HCT116 (cell line): Measurements from ENCODE around the gene MID1. TPM values are rescaled to one million over a fixed set of nuclear protein-coding genes. Genes with fewer than 3 reads are reported as not detected.

Source experiments
- ATAC-seq: fragments of 200-7000 bp; cut with Tn5 transposase; 2 replicates; pipeline ENCODE4 v1.9.1; 2020; ENCODE audit warnings: mild to moderate bottlenecking, moderate library complexity
- BruUV-seq: library from RNA; stranded (reverse); fragments of 400-500 nt; replicated peaks from 2 replicates; lab custom pipeline; 2021; lab: Mats Ljungman, UMichigan
- CTCF ChIA-PET: fragments of 300-600 bp; sonication (Branson Sonifier 250); formaldehyde crosslinking; loops from one replicate; lab custom pipeline; 2021; ENCODE audit warnings: antibody characterized with exemption; lab: Charles Lee
- POLR2A ChIA-PET: fragments of 300-600, 350-600 bp; sonication (Branson Sonifier 250); formaldehyde crosslinking; loops from one replicate; lab custom pipeline; 2021; ENCODE audit warnings: antibody characterized with exemption; lab: Charles Lee
- RAD21 ChIA-PET, 2 experiments: fragments of 300-600 bp; sonication (Branson Sonifier 250); formaldehyde crosslinking; loops; one replicate each; lab custom pipeline; 2023; ENCODE audit warnings: low total read pairs in 2 of 2; ENCODE audit not compliant: uncharacterized antibody in 2 of 2, unreplicated experiment in 2 of 2, low non-redundant PET in 1 of 2; lab: Charles Lee
- DNase-seq: peaks from one replicate; pipeline ENCODE4 v3.0.0-alpha.2; 2010; ENCODE audit warnings: low read depth, low spot score
- H2AFZ ChIP-seq: fragments of 200-600 bp; shearing (Covaris generic), sonication (generic); 2 replicates; pipeline ENCODE4 v1.6.1; 2017; ENCODE audit warnings: low read depth, mixed run types, mixed read lengths, antibody characterized with exemption, low read length; ENCODE audit not compliant: poor library complexity, severe bottlenecking
- H3K27ac ChIP-seq: 2 replicates; pipeline ENCODE4 v1.5.1; 2012; ENCODE audit warnings: low read depth, low read length
- H3K27me3 ChIP-seq: fragments of 200-600 bp; sonication (generic); 2 replicates; pipeline ENCODE4 v1.6.1; 2016; ENCODE audit warnings: mixed run types, low read length, mixed read lengths; ENCODE audit not compliant: insufficient read depth
- H3K36me3 ChIP-seq, 2 experiments: fragments of 200-500 bp in 1 of 2; fragments of 200-600 bp in 1 of 2; sonication (Bioruptor generic) in 1 of 2; sonication (generic) in 1 of 2; 2 replicates each; pipeline versions ENCODE4 v1.5.1 to v1.6.1; 2014 to 2016; ENCODE audit warnings: low read length in 2 of 2, inconsistent platforms in 1 of 2, mixed read lengths in 1 of 2, mixed run types in 1 of 2; ENCODE audit not compliant: insufficient read depth in 2 of 2, control insufficient read depth in 1 of 2
- H3K4me1 ChIP-seq, 2 experiments: fragments of 200-600 bp in 1 of 2; sonication (generic) in 1 of 2; 2 replicates each; pipeline versions ENCODE4 v1.5.1 to v1.6.1; 2012 to 2017; ENCODE audit warnings: low read length in 2 of 2, inconsistent platforms in 1 of 2, mild to moderate bottlenecking in 1 of 2, mixed read lengths in 1 of 2, mixed run types in 1 of 2, moderate library complexity in 1 of 2; ENCODE audit not compliant: insufficient read depth in 2 of 2, control insufficient read depth in 1 of 2
- H3K4me2 ChIP-seq: fragments of 200-600 bp; sonication (generic); 2 replicates; pipeline ENCODE4 v1.6.1; 2017; ENCODE audit warnings: mixed run types, low read length, mixed read lengths
- H3K4me3 ChIP-seq, 2 experiments: fragments of 200-600 bp in 1 of 2; sonication (generic) in 1 of 2; replicated peaks in 1 of 2; 2 replicates each; pipeline ENCODE4 v1.5.1; 2011 to 2016; ENCODE audit warnings: low read length in 2 of 2, control low read depth in 1 of 2, low read depth in 1 of 2, mild to moderate bottlenecking in 1 of 2, mixed read lengths in 1 of 2, mixed run types in 1 of 2
- H3K79me2 ChIP-seq: fragments of 200-600 bp; sonication (generic); 2 replicates; pipeline ENCODE4 v1.6.1; 2017; ENCODE audit warnings: mild to moderate bottlenecking, mixed run types, low read length, moderate library complexity, mixed read lengths; ENCODE audit not compliant: insufficient read depth
- H3K9ac ChIP-seq: fragments of 200-600 bp; sonication (generic); 2 replicates; pipeline ENCODE4 v1.6.1; 2016; ENCODE audit warnings: low read length, mixed read lengths
- H3K9me2 ChIP-seq: fragments of 200-600 bp; sonication (generic), shearing (Covaris generic); 2 replicates; pipeline ENCODE4 v1.6.1; 2017; ENCODE audit warnings: mixed run types, mild to moderate bottlenecking, moderate library complexity; ENCODE audit not compliant: insufficient read depth
- H3K9me3 ChIP-seq, 2 experiments: fragments of 200-500 bp in 1 of 2; fragments of 200-600 bp in 1 of 2; sonication (Bioruptor generic) in 1 of 2; sonication (generic) in 1 of 2; 2 replicates each; pipeline ENCODE4 v1.6.1; 2014 to 2017; ENCODE audit warnings: low read length in 2 of 2, mixed read lengths in 2 of 2, inconsistent platforms in 1 of 2, low read depth in 1 of 2, mild to moderate bottlenecking in 1 of 2, mixed run types in 1 of 2, moderate library complexity in 1 of 2; ENCODE audit not compliant: control insufficient read depth in 1 of 2, insufficient read depth in 1 of 2
- H4K20me1 ChIP-seq: fragments of 200-600 bp; sonication (generic), shearing (Covaris generic); 2 replicates; pipeline ENCODE4 v1.6.1; 2017; ENCODE audit warnings: mixed run types, mild to moderate bottlenecking, moderate library complexity; ENCODE audit not compliant: insufficient read depth
- ATF3 ChIP-seq: IDR thresholded peaks from 2 replicates; pipeline ENCODE4 v1.6.1; 2012
- CBX3 ChIP-seq: IDR thresholded peaks from 2 replicates; pipeline ENCODE4 v1.6.1; 2012; ENCODE audit warnings: low read depth
- CEBPB ChIP-seq: IDR thresholded peaks from 2 replicates; pipeline ENCODE4 v1.6.1; 2012; ENCODE audit warnings: low read depth
- CTCF ChIP-seq, 3 experiments: fragments of 200-600 bp in 1 of 3; sonication (generic) in 1 of 3; IDR thresholded peaks in 2 of 3; conservative IDR thresholded peaks in 1 of 3; 2 replicates each; pipeline ENCODE4 v1.5.1; 2012 to 2017; ENCODE audit warnings: low read depth in 2 of 3, low read length in 2 of 3, antibody characterized with exemption in 1 of 3, borderline replicate concordance in 1 of 3, control low read depth in 1 of 3, mild to moderate bottlenecking in 1 of 3, mixed read lengths in 1 of 3, mixed run types in 1 of 3, moderate library complexity in 1 of 3; ENCODE audit not compliant: insufficient read depth in 1 of 3
- EZH2phosphoT487 ChIP-seq: fragments of 200-600 bp; IDR thresholded peaks from 2 replicates; pipeline ENCODE4 v1.6.1; 2018; ENCODE audit warnings: antibody characterized with exemption, borderline replicate concordance
- JUND ChIP-seq: IDR thresholded peaks from 2 replicates; pipeline ENCODE4 v1.6.1; 2012
- RAD21 ChIP-seq: IDR thresholded peaks from 2 replicates; pipeline ENCODE4 v1.6.1; 2012; ENCODE audit warnings: low read depth, mild to moderate bottlenecking
- REST ChIP-seq: IDR thresholded peaks from 2 replicates; pipeline ENCODE4 v1.6.1; 2012; ENCODE audit warnings: low read depth
- SIN3A ChIP-seq: IDR thresholded peaks from 2 replicates; pipeline ENCODE4 v1.6.1; 2012; ENCODE audit warnings: low read depth
- SRF ChIP-seq: IDR thresholded peaks from 2 replicates; pipeline ENCODE4 v1.6.1; 2012; ENCODE audit warnings: low read depth
- YY1 ChIP-seq: IDR thresholded peaks from 2 replicates; pipeline ENCODE4 v1.6.1; 2011; ENCODE audit warnings: low read length, low read depth, moderate library complexity, mild to moderate bottlenecking; ENCODE audit not compliant: insufficient replicate concordance; ENCODE audit errors: extremely low read depth
- ZBTB33 ChIP-seq: IDR thresholded peaks from 2 replicates; pipeline ENCODE4 v1.6.1; 2011; ENCODE audit warnings: mild to moderate bottlenecking, low read length, moderate library complexity; ENCODE audit not compliant: insufficient replicate concordance; ENCODE audit errors: extremely low read depth
- ZNF274 ChIP-seq: fragments of 200-500 bp; sonication (Bioruptor generic); IDR thresholded peaks from 2 replicates; pipeline ENCODE4 v1.6.1; 2014; ENCODE audit warnings: mild to moderate bottlenecking, low read depth, low read length, inconsistent platforms
- intact Hi-C: fragments of 100-400 bp; cut with micrococcal nuclease; formaldehyde crosslinking; loops from 2 replicates; pipeline ENCODE4 v1.10.0; 2022
- total RNA-seq: library from RNA; stranded (reverse); gene quantifications from one replicate; pipeline ENCODE4 v1.2.1, GENCODE V29; 2021; ENCODE audit not compliant: unreplicated experiment

Gene MID1
- total RNA-seq, 1 experiment from 2014 or later: 48.8 TPM

- Histone ChIP-seq H4K20me1 (no peaks in the 10 kb centered on the region), H3K9ac (no peak overlapping the region), H3K36me3 (no peaks in the 10 kb centered on the region), H3K4me1 (peaks cover 24 to 42% of the 10 kb centered on the region in 2 experiments), H3K27me3 (no peaks in the 10 kb centered on the region), H3K4me2 (no peak overlapping the region), H3K9me3 (no peaks in the 10 kb centered on the region), H3K9me2 (no peaks in the 10 kb centered on the region), H3K4me3 (no peak overlapping the region), H2AFZ (no peak overlapping the region), H3K79me2 (peaks cover 97% of the 10 kb centered on the region), H3K27ac (no peak overlapping the region)
- ChIA-PET RAD21 (no interaction called here), CTCF (no interaction called here), POLR2A (no interaction called here)
- no peak for DNase-seq
- BruUV-seq: no TSS peak
- ATAC-seq: no peak
- intact Hi-C loops: loop anchor here (10.0 kb wide), 1 partner anchor 377 kb away; no protein-coding TSS in a partner anchor
- TF ChIP-seq YY1: no peak
- TF ChIP-seq REST: no peak
- TF ChIP-seq ZNF274: no peak
- no peak for TF ChIP-seq ATF3
- no peak for TF ChIP-seq CEBPB
- TF ChIP-seq SIN3A: no peak
- TF ChIP-seq CBX3: no peak
- no peak for TF ChIP-seq RAD21
- TF ChIP-seq CTCF (IDR thresholded peaks at IDR 0.05 in 2 of 3, conservative IDR thresholded peaks at IDR 0.05 in 1 of 3; ENCODE audit: borderline replicate concordance in 1 of 3, insufficient read depth in 1 of 3, low read depth in 2 of 3, low read length in 2 of 3): no peak
- TF ChIP-seq JUND: no peak
- TF ChIP-seq SRF: no peak
- no peak for TF ChIP-seq ZBTB33
- no peak for TF ChIP-seq EZH2phosphoT487
These were observed 8.8 kb downstream of the MID1 start for GRCh38 chrX:10611441-10612090.
